ENCODE results near the gene TOGARAM1.

DNA sequence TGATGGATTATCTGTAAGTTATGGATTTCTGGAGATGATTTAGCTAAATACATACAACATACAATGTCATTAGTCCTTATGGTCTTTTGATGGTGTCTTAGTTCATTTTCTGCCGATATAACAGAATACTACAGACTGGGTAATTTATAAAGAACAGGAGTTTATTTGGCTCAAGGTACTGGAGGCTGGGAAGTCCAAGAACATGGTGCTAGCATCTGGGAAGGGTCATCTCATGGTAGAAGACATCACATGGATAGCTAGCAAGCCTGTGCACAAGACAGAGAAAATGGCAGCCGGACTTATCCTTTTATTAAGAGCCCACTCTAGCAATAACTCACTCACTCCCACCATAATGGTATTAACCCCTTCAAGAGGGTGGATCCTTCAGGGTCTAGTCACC lies 24.4 kb upstream of the TOGARAM1 start:
- TF ChIP-seq ELF4 (IDR thresholded peaks at IDR 0.05): no peak
- TF ChIP-seq FOXM1 (IDR thresholded peaks at IDR 0.05; ENCODE audit: borderline replicate concordance): no peak
- no peak for TF ChIP-seq L3MBTL2 (conservative IDR thresholded peaks at IDR 0.05)
- no peak for TF ChIP-seq FOXK2 (IDR thresholded peaks at IDR 0.05)
- TF ChIP-seq TARDBP (IDR thresholded peaks at IDR 0.05): no peak
- TF ChIP-seq FOXA1 (IDR thresholded peaks at IDR 0.05): no peak
- TF ChIP-seq SUZ12 (IDR thresholded peaks at IDR 0.05): no peak
